ENCODE results near the gene LDLRAD3. TPM values are rescaled to one million over a fixed set of nuclear protein-coding genes. Genes with fewer than 3 reads are reported as not detected.
A peak's percentile ranks its signal among the peaks of the same experiment; 100 is the strongest.

LDLRAD3 gene
- total and polyA plus RNA-seq, 9 donors, result 14.5 to 32.4 (median 17.2) TPM

- intact Hi-C loops (cut with DNase I), result loop anchor here in 3 of 4 donors (10.0 kb wide), 2 partner anchors 97 to 427 kb away; no protein-coding TSS in a partner anchor
- H3K4me3 ChIP-seq, result no peak overlapping the region
- H3K27ac ChIP-seq, result no peak overlapping the region
- no peaks in the 10 kb centered on the region for H3K36me3 ChIP-seq
- WGBS, 3 donors, result 85 to 89% (median 87%) methylated on average over 2 of the region's 2 CpGs
- TF ChIP-seq EP300 (IDR thresholded peaks at IDR 0.05) (no peak), CTCF (IDR thresholded peaks at IDR 0.05) (no peak), POLR2A (IDR thresholded peaks at IDR 0.05) (no peak)
- H3K27me3 ChIP-seq, result no peaks in the 10 kb centered on the region
- H3K4me1 ChIP-seq (ENCODE audit: insufficient read depth), result no peaks in the 10 kb centered on the region
- H3K9me3 ChIP-seq, result peaks cover 0 to 3% of the 10 kb centered on the region in 2 donors
- DNase-seq, result no peak
Observed at GRCh38 chr11:36251823-36252222, 308.0 kb downstream of the LDLRAD3 start.

- no peaks in the 10 kb centered on the region for H3K27me3 ChIP-seq
- H3K27ac ChIP-seq, result no peak overlapping the region
- TF ChIP-seq POLR2A (IDR thresholded peaks at IDR 0.05), result no peak
- no peak for TF ChIP-seq CTCF (IDR thresholded peaks at IDR 0.05)
- no peak for TF ChIP-seq EP300 (IDR thresholded peaks at IDR 0.05)
- DNase-seq, result no peak
- no peaks in the 10 kb centered on the region for H3K36me3 ChIP-seq
- H3K4me1 ChIP-seq (ENCODE audit: insufficient read depth), result no peaks in the 10 kb centered on the region
- H3K4me3 ChIP-seq, result no peak overlapping the region
- peaks cover 0 to 3% of the 10 kb centered on the region in 2 donors for H3K9me3 ChIP-seq
- WGBS, 3 donors, result 31 to 66% (median 36%) methylated on average over 5 of the region's 5 CpGs
- intact Hi-C loops (cut with DNase I), result loop anchor here in 3 of 4 donors (10.0 kb wide), 2 partner anchors 98 to 428 kb away; no protein-coding TSS in a partner anchor
Observed at GRCh38 chr11:36253238-36253637, 309.4 kb downstream of the LDLRAD3 start.

- 95 to 97% (median 96%) methylated on average over 1 of the region's 1 CpG for WGBS, 3 donors
- Histone ChIP-seq H3K4me3 (no peak overlapping the region), H3K9me3 (peaks cover 0 to 3% of the 10 kb centered on the region in 2 donors), H3K27ac (no peak overlapping the region), H3K36me3 (no peaks in the 10 kb centered on the region), H3K27me3 (no peaks in the 10 kb centered on the region), H3K4me1 (ENCODE audit: insufficient read depth) (no peaks in the 10 kb centered on the region)
- no peak for DNase-seq
- intact Hi-C loops (cut with DNase I), result loop anchor here in 3 of 4 donors (10.0 kb wide), 2 partner anchors 100 to 430 kb away; no protein-coding TSS in a partner anchor
- TF ChIP-seq EP300 (IDR thresholded peaks at IDR 0.05) (no peak), POLR2A (IDR thresholded peaks at IDR 0.05) (no peak), CTCF (IDR thresholded peaks at IDR 0.05) (no peak)
Observed at GRCh38 chr11:36254713-36255112, 310.9 kb downstream of the LDLRAD3 start.

- intact Hi-C loops (cut with DNase I), result loop anchor here in 3 of 4 donors (10.0 kb wide), 2 partner anchors 103 to 433 kb away; no protein-coding TSS in a partner anchor
- TF ChIP-seq EP300 (IDR thresholded peaks at IDR 0.05) (no peak), POLR2A (IDR thresholded peaks at IDR 0.05) (no peak), CTCF (IDR thresholded peaks at IDR 0.05) (no peak)
- 39 to 66% (median 61%) methylated on average over 4 to 5 of the region's 5 CpGs for WGBS, 3 donors
Observed at GRCh38 chr11:36257351-36257750, 313.5 kb downstream of the LDLRAD3 start.

More at GRCh38 chr11:36257351-36257750, 313.5 kb downstream of the LDLRAD3 start:
- no peak overlapping the region for H3K27ac ChIP-seq
- no peaks in the 10 kb centered on the region for H3K27me3 ChIP-seq
- no peak overlapping the region for H3K4me3 ChIP-seq
- H3K4me1 ChIP-seq (ENCODE audit: insufficient read depth), result no peaks in the 10 kb centered on the region
- H3K36me3 ChIP-seq, result no peaks in the 10 kb centered on the region
- DNase-seq, result peak in 2 of 5 donors; percentile 31 to 47
- H3K9me3 ChIP-seq, result peaks cover 0 to 3% of the 10 kb centered on the region in 2 donors

Data from ovary (tissue), 9 donors.